GM12801 (cell line): ENCODE measurements around the gene RDX.

Experiments
- TF ChIP-seq, protein P1 (sequence below): IDR thresholded peaks from one replicate; pipeline ENCODE4 v1.5.1; 2011; ENCODE audit warnings: control low read depth; ENCODE audit not compliant: insufficient read length; ENCODE audit errors: extremely low read depth

RDX gene

DNA sequence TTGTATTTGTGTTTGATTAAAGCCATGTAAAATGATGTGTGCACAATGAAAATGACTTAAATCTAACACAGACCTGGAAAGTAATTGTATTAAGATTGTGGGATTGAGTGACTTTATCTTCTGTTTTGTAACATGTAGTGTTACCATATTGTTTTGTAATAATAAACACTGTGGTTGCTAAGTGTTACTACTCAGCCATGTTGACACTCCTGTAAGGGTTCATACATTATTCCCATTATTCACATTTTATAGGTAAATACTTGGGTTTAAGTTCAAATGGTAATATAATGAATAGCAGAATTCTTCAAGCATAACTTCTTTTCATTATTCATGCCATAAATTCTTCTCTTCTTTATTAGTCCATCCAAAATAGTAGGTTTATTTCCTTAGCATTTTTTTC lies 134.2 kb downstream of the RDX start:
- TF ChIP-seq, protein P1, sequence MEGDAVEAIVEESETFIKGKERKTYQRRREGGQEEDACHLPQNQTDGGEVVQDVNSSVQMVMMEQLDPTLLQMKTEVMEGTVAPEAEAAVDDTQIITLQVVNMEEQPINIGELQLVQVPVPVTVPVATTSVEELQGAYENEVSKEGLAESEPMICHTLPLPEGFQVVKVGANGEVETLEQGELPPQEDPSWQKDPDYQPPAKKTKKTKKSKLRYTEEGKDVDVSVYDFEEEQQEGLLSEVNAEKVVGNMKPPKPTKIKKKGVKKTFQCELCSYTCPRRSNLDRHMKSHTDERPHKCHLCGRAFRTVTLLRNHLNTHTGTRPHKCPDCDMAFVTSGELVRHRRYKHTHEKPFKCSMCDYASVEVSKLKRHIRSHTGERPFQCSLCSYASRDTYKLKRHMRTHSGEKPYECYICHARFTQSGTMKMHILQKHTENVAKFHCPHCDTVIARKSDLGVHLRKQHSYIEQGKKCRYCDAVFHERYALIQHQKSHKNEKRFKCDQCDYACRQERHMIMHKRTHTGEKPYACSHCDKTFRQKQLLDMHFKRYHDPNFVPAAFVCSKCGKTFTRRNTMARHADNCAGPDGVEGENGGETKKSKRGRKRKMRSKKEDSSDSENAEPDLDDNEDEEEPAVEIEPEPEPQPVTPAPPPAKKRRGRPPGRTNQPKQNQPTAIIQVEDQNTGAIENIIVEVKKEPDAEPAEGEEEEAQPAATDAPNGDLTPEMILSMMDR: no peak

GRCh38 chr11:110161061-110161460 lies 135.4 kb downstream of the RDX start:
- TF ChIP-seq, protein P1: no peak

GRCh38 chr11:110160437-110160836 lies 136.0 kb downstream of the RDX start:
- TF ChIP-seq, protein P1: no peak

- TF ChIP-seq, protein P1: no peak
Observed at GRCh38 chr11:110160016-110160415, 136.4 kb downstream of the RDX start.

DNA sequence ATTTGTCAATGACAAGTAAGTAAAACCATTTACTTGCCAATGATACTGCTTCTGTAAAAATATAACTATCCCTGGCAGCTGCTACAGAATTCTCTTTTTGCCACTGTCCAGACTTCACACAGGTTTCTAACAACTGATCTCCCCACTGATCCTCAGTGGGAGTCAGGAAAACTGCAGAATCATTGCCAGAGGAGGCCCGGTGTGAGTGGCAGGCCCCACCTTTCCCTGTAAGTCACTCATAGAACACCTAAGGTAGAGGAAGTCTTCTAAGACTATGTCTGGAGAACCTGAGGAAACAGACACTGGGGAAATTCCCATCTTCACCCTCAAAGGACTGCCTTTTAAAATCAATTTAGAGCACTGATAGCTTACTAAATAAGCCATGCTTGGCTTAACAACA lies 136.9 kb downstream of the RDX start:
- TF ChIP-seq, protein P1: no peak

DNA sequence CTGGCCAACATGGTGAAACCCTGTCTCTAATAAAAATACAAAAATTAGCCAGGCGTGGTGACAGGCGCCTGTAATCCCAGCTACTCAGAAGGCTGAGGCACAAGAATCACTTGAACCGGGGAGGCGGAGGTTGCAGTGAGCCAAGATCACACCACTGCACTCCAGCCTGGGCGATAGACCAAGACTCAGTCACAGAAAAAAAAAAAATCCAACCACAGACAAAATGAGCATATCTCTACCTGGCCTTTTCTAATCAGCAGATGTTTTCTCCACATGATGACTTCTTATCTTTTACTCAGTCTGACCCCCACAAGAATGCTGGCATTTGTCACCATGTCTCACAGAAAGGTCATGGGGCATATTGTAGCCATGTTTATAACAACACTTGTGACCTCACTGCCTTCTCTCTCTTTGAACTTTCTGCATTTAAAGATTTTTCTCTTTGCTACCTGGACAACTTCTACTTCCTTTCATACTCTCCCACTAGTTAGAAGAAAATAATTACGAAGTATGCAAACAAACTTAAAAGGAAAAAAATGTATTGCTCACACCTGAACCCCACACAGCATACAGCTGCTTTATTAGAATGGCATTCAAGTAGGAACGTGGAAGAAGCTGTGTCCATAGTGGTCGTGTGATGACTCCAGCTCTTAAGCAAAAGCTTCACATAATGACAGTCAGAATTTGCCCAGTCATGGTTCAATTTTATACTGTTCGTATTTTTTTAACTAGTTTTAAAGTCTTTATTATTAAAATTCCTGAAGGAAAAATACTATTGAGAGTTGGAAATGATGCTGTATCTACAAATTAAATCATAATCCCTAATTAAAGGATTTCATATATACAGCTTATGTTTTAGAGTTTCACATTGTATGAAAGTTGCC lies 137.9 kb downstream of the RDX start:
- TF ChIP-seq, protein P1: no peak

DNA sequence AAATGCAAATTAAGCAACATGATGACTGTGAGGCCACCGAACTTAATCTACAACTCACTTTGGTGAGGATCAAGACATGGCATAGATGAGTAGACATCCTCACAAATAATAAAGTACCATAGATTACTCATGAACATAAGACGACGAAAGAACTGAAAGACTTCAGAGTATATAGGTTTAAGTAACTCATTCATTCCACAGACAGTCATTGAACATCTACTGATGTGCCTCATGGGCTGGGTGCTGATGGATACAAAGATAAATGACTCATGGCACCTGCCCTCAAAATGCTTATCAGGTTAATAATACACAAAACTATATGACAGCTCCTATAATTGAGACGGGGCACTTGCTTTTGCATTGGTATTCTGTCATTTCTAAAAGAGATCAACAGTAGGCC lies 139.9 kb downstream of the RDX start:
- TF ChIP-seq, protein P1: no peak
